WERI-Rb-1 (cell line): ENCODE measurements around the gene CBFA2T3.

Experiments used
- DNase-seq: peaks from one replicate; pipeline ENCODE4 v3.0.0-alpha.2; 2020
- H3K27ac ChIP-seq: fragments of 250-450 bp; sonication (Bioruptor Pico); 2 replicates; pipeline ENCODE4 v1.5.1; 2020; ENCODE audit warnings: mild to moderate bottlenecking, moderate library complexity
- H3K27me3 ChIP-seq: fragments of 250-450 bp; sonication (Bioruptor Pico); 2 replicates; pipeline ENCODE4 v1.5.1; 2021; ENCODE audit warnings: mild to moderate bottlenecking, low read depth, moderate library complexity; ENCODE audit not compliant: insufficient read depth, severe bottlenecking
- H3K36me3 ChIP-seq: fragments of 250-450 bp; sonication (Bioruptor Pico); 2 replicates; pipeline ENCODE4 v1.5.1; 2020; ENCODE audit warnings: mild to moderate bottlenecking, moderate library complexity
- H3K4me3 ChIP-seq: 2 replicates; pipeline ENCODE4 v1.5.1; 2011; ENCODE audit warnings: low read depth, mild to moderate bottlenecking, control low read depth, low read length
- H3K9me3 ChIP-seq: fragments of 250-450 bp; sonication (Bioruptor Pico); 2 replicates; pipeline ENCODE4 v1.5.1; 2021; ENCODE audit warnings: mild to moderate bottlenecking, moderate library complexity; ENCODE audit not compliant: severe bottlenecking
- CTCF ChIP-seq: IDR thresholded peaks from 2 replicates; pipeline ENCODE4 v1.5.1; 2011; ENCODE audit warnings: low read depth, mild to moderate bottlenecking, control low read depth, inconsistent platforms, low read length

Gene CBFA2T3

GRCh38 chr16:88979353-88980015, 2.5 kb upstream of the CBFA2T3 start:
- H3K4me3 ChIP-seq, result no peak overlapping the region
- no peak overlapping the region for H3K27ac ChIP-seq

GRCh38 chr16:88978608-88979346, 1.8 kb upstream of the CBFA2T3 start:
- Histone ChIP-seq H3K9me3 (no peaks in the 10 kb centered on the region), H3K27ac (no peak overlapping the region), H3K36me3 (no peaks in the 10 kb centered on the region), H3K4me3 (no peak overlapping the region), H3K27me3 (no peaks in the 10 kb centered on the region)
- no peak for DNase-seq
- no peak for TF ChIP-seq CTCF

More at GRCh38 chr16:88979353-88980015, 2.5 kb upstream of the CBFA2T3 start:
- H3K9me3 ChIP-seq, result no peaks in the 10 kb centered on the region
- no peaks in the 10 kb centered on the region for H3K36me3 ChIP-seq
- no peaks in the 10 kb centered on the region for H3K27me3 ChIP-seq
- no peak for TF ChIP-seq CTCF
- DNase-seq, result no peak

- no peak overlapping the region for H3K27ac ChIP-seq
- H3K4me3 ChIP-seq, result no peak overlapping the region
- no peaks in the 10 kb centered on the region for H3K27me3 ChIP-seq
- no peaks in the 10 kb centered on the region for H3K9me3 ChIP-seq
- no peak for DNase-seq
- no peaks in the 10 kb centered on the region for H3K36me3 ChIP-seq
- no peak for TF ChIP-seq CTCF
Observed at GRCh38 chr16:88977812-88978607, 1.0 kb upstream of the CBFA2T3 start.

- Histone ChIP-seq H3K4me3 (no peak overlapping the region), H3K27me3 (no peaks in the 10 kb centered on the region), H3K9me3 (no peaks in the 10 kb centered on the region), H3K27ac (no peak overlapping the region), H3K36me3 (no peaks in the 10 kb centered on the region)
- no peak for TF ChIP-seq CTCF
- no peak for DNase-seq
Observed at GRCh38 chr16:88976366-88977017, 515 bp downstream of the CBFA2T3 start.

- no peak overlapping the region for H3K4me3 ChIP-seq
- H3K36me3 ChIP-seq, result no peaks in the 10 kb centered on the region
- TF ChIP-seq CTCF, result no peak
- H3K9me3 ChIP-seq, result no peaks in the 10 kb centered on the region
- H3K27ac ChIP-seq, result no peak overlapping the region
- no peak for DNase-seq
- H3K27me3 ChIP-seq, result no peaks in the 10 kb centered on the region
Observed at GRCh38 chr16:88975511-88976061, 1.4 kb downstream of the CBFA2T3 start.
